Prostate gland (tissue), 2 donors: Measurements from ENCODE around the gene EHMT2.

ENCODE experiments used
- CTCF ChIP-seq, 4 experiments: fragments of 200-600 bp in 2 of 4; fragments of 450-650 bp in 2 of 4; sonication (generic) in 2 of 4; IDR thresholded peaks; 1 replicate in 3 of 4; 2 replicates in 1 of 4; pipeline ENCODE4 v1.5.1; 2016 to 2019; ENCODE audit warnings: antibody characterized with exemption in 4 of 4, mild to moderate bottlenecking in 2 of 4, moderate library complexity in 2 of 4
- POLR2A ChIP-seq: fragments of 450-650 bp; IDR thresholded peaks from one replicate; pipeline ENCODE4 v1.6.1; 2016; ENCODE audit warnings: antibody characterized with exemption, mild to moderate bottlenecking
- POLR2AphosphoS5 ChIP-seq: sonication (generic); formaldehyde crosslinking; IDR thresholded peaks from one replicate; pipeline ENCODE4 v1.6.1; 2017; ENCODE audit warnings: antibody characterized with exemption

GRCh38 chr6:31935021-31935420 lies 37.5 kb upstream of the EHMT2 start:
- TF ChIP-seq CTCF (IDR thresholded peaks at IDR 0.05) (no peak), POLR2A (no peak), POLR2AphosphoS5 (no peak)
